OCI-LY7 (cell line): ENCODE measurements around the gene MIB1. TPM values are rescaled to one million over a fixed set of nuclear protein-coding genes. Genes with fewer than 3 reads are reported as not detected.

Experiments used
- BruUV-seq: library from RNA; stranded (reverse); fragments of 400-500 nt; replicated peaks from 2 replicates; lab custom pipeline; 2021; lab: Mats Ljungman, UMichigan
- CTCF ChIA-PET: fragments of 300-600 bp; sonication (Branson Sonifier 250); formaldehyde crosslinking; loops from one replicate; lab custom pipeline; 2022; ENCODE audit warnings: antibody characterized with exemption; ENCODE audit not compliant: unreplicated experiment; lab: Charles Lee
- POLR2A ChIA-PET: fragments of 300-600 bp; sonication (Branson Sonifier 250); formaldehyde crosslinking; loops from one replicate; lab custom pipeline; 2022; ENCODE audit warnings: antibody characterized with exemption; lab: Charles Lee
- DNase-seq: peaks from one replicate; pipeline ENCODE4 v3.0.0-alpha.2; 2015; ENCODE audit warnings: low spot score
- H2AFZ ChIP-seq: fragments of 200-600 bp; sonication (generic), shearing (Covaris generic); 2 replicates; pipeline ENCODE4 v1.6.1; 2014; ENCODE audit warnings: mild to moderate bottlenecking, antibody characterized with exemption, low read length, moderate library complexity
- H3K27ac ChIP-seq: fragments of 200-600 bp; sonication (generic); 2 replicates; pipeline ENCODE4 v1.5.1; 2014; ENCODE audit warnings: mixed run types, low read depth, mild to moderate bottlenecking, moderate library complexity, low read length, inconsistent platforms; ENCODE audit not compliant: poor library complexity, severe bottlenecking
- H3K36me3 ChIP-seq: fragments of 200-600 bp; sonication (generic); 2 replicates; pipeline ENCODE4 v1.6.1; 2014; ENCODE audit warnings: mild to moderate bottlenecking, antibody characterized with exemption, low read length, moderate library complexity, mixed read lengths; ENCODE audit not compliant: insufficient read depth
- H3K4me1 ChIP-seq: fragments of 200-600 bp; sonication (generic); 2 replicates; pipeline ENCODE4 v1.5.1; 2014; ENCODE audit warnings: mild to moderate bottlenecking, low read length; ENCODE audit not compliant: insufficient read depth, poor library complexity, severe bottlenecking
- H3K4me2 ChIP-seq: fragments of 200-600 bp; sonication (generic); 2 replicates; pipeline ENCODE4 v1.6.1; 2014; ENCODE audit warnings: mild to moderate bottlenecking, low read length
- H3K4me3 ChIP-seq: fragments of 200-600 bp; sonication (generic); 2 replicates; pipeline ENCODE4 v1.5.1; 2014; ENCODE audit warnings: mild to moderate bottlenecking, low read depth, low read length; ENCODE audit not compliant: poor library complexity, severe bottlenecking
- H3K79me2 ChIP-seq: fragments of 200-600 bp; sonication (generic); 2 replicates; pipeline ENCODE4 v1.6.1; 2016; ENCODE audit warnings: low read depth, mild to moderate bottlenecking, low read length, moderate library complexity, mixed read lengths; ENCODE audit not compliant: insufficient read depth
- H3K9me2 ChIP-seq: fragments of 200-600 bp; sonication (generic); 2 replicates; pipeline ENCODE4 v1.6.1; 2016; ENCODE audit warnings: mild to moderate bottlenecking, low read length, mixed read lengths; ENCODE audit not compliant: insufficient read depth
- H3K9me3 ChIP-seq: fragments of 200-600 bp; sonication (generic); 2 replicates; pipeline ENCODE4 v1.6.1; 2014; ENCODE audit warnings: mild to moderate bottlenecking, mixed run types, low read length, mixed read lengths
- H4K20me1 ChIP-seq: fragments of 200-600 bp; sonication (generic); 2 replicates; pipeline ENCODE4 v1.6.1; 2014; ENCODE audit warnings: mild to moderate bottlenecking, antibody characterized with exemption, low read length, moderate library complexity, mixed read lengths; ENCODE audit not compliant: insufficient read depth
- EZH2phosphoT487 ChIP-seq: fragments of 200-600 bp; sonication (generic); IDR thresholded peaks from 2 replicates; pipeline ENCODE4 v1.6.1; 2018; ENCODE audit warnings: low read depth, borderline replicate concordance, mild to moderate bottlenecking, mixed run types, antibody characterized with exemption, low read length, moderate library complexity, mixed read lengths
- intact Hi-C: fragments of 100-400 bp; cut with micrococcal nuclease; formaldehyde crosslinking; loops from one replicate; pipeline ENCODE4 v1.10.0; 2022; ENCODE audit not compliant: unreplicated experiment
- total RNA-seq, 2 experiments: library from RNA; depleted of rRNA in 1 of 2; stranded (reverse); fragments of >200 nt in 1 of 2; shearing (Covaris generic) in 1 of 2; gene quantifications; 2 replicates each; pipeline ENCODE4 v1.2.3, GENCODE V29; 2014 to 2022
- TF ChIP-seq, protein P1 (sequence below): fragments of 200-600 bp; sonication (generic); conservative IDR thresholded peaks from 2 replicates; pipeline ENCODE4 v1.5.1; 2014; ENCODE audit warnings: mild to moderate bottlenecking, antibody characterized with exemption, low read length, moderate library complexity, mixed read lengths

MIB1 gene
- total RNA-seq, 2 experiments from 2014 or later: 40.5 to 81.6 TPM

- CTCF ChIA-PET: interaction anchor here (0.7 kb wide), 1 partner anchor 31 kb away, joined by 3 read pairs; no protein-coding TSS in a partner anchor
- intact Hi-C loops: loop anchor here (5.0 kb wide), 1 partner anchor 98 kb away; the partner anchor contains the start of gene ESCO1
- peak; percentile 77 for DNase-seq
- Histone ChIP-seq H3K27ac (peak overlapping the region; percentile 95), H2AFZ (no peak overlapping the region), H3K4me1 (peaks cover 36% of the 10 kb centered on the region), H3K4me3 (peak overlapping the region; percentile 92), H3K36me3 (peaks cover 82% of the 10 kb centered on the region), H3K9me2 (no peaks in the 10 kb centered on the region), H3K79me2 (peaks cover 73% of the 10 kb centered on the region), H3K9me3 (no peaks in the 10 kb centered on the region), H3K4me2 (peak overlapping the region; percentile 94), H4K20me1 (0 out of 2 replicates have a peak, but pooled peaks cover 11% of the 10 kb centered on the region)
- TF ChIP-seq EZH2phosphoT487: no peak
- no TSS peak for BruUV-seq
- POLR2A ChIA-PET: interaction anchor here (0.6 to 5.2 kb wide), 14 partner anchors 8 to 1134 kb away, joined by 3 to 50 read pairs (median 4); partner anchors contain the start of genes ESCO1 and MIB1
Observed at GRCh38 chr18:21700528-21701075, 40.0 kb upstream of the MIB1 start.

DNA sequence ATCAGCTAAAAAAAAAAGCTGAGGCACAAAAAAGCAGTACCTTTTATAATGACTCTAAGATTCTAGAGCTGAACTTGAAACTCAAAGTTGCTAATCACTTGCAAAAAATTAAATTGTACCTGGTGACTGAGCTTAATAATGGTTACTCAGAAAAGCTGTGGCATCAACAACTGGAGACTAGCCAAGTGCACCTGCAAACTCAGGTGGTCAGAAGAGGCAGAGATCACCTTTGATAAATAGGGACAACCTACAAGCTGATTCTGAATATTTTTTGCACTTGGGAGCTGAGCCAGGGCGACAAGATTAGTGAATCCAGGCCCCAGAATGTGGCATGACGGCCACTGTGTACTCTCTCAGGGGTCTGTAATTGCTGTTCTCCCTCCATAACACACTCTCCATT lies 39.0 kb upstream of the MIB1 start:
- CTCF ChIA-PET: interaction anchor here (0.7 kb wide), 1 partner anchor 32 kb away, joined by 3 read pairs; no protein-coding TSS in a partner anchor
- Histone ChIP-seq H3K4me2 (peak overlapping the region; percentile 94), H4K20me1 (0 out of 2 replicates have a peak, but pooled peaks cover 11% of the 10 kb centered on the region), H3K27ac (peak overlapping the region; percentile 95), H3K36me3 (peaks cover 79% of the 10 kb centered on the region), H3K9me3 (no peaks in the 10 kb centered on the region), H2AFZ (no peak overlapping the region), H3K9me2 (no peaks in the 10 kb centered on the region), H3K79me2 (peaks cover 70% of the 10 kb centered on the region), H3K4me3 (peak overlapping the region; percentile 92), H3K4me1 (peaks cover 38% of the 10 kb centered on the region)
- intact Hi-C loops: loop anchor here (2.0 to 5.0 kb wide), 2 partner anchors 17 to 99 kb away; partner anchors contain the start of gene ESCO1
- TF ChIP-seq EZH2phosphoT487: no peak
- TF ChIP-seq, protein P1, sequence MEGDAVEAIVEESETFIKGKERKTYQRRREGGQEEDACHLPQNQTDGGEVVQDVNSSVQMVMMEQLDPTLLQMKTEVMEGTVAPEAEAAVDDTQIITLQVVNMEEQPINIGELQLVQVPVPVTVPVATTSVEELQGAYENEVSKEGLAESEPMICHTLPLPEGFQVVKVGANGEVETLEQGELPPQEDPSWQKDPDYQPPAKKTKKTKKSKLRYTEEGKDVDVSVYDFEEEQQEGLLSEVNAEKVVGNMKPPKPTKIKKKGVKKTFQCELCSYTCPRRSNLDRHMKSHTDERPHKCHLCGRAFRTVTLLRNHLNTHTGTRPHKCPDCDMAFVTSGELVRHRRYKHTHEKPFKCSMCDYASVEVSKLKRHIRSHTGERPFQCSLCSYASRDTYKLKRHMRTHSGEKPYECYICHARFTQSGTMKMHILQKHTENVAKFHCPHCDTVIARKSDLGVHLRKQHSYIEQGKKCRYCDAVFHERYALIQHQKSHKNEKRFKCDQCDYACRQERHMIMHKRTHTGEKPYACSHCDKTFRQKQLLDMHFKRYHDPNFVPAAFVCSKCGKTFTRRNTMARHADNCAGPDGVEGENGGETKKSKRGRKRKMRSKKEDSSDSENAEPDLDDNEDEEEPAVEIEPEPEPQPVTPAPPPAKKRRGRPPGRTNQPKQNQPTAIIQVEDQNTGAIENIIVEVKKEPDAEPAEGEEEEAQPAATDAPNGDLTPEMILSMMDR: no peak
- no TSS peak for BruUV-seq
- DNase-seq: peak; percentile 41
- POLR2A ChIA-PET: interaction anchor here (0.5 to 5.2 kb wide), 11 partner anchors 9 to 1527 kb away, joined by 3 to 50 read pairs (median 4); partner anchors contain the start of genes ESCO1, MIB1 and SNRPD1

GRCh38 chr18:21702602-21703001 lies 38.0 kb upstream of the MIB1 start:
- BruUV-seq: TSS peak; percentile 72
- Histone ChIP-seq H4K20me1 (0 out of 2 replicates have a peak, but pooled peaks cover 10% of the 10 kb centered on the region), H3K79me2 (peaks cover 65% of the 10 kb centered on the region), H3K4me2 (peak overlapping the region; percentile 94), H3K27ac (peak overlapping the region; percentile 95), H3K4me1 (peaks cover 41% of the 10 kb centered on the region), H3K9me2 (no peaks in the 10 kb centered on the region), H3K9me3 (no peaks in the 10 kb centered on the region), H3K4me3 (peak overlapping the region; percentile 92), H3K36me3 (peaks cover 71% of the 10 kb centered on the region), H2AFZ (no peak overlapping the region)
- intact Hi-C loops: loop anchor here (2.0 to 5.0 kb wide), 2 partner anchors 18 to 100 kb away; partner anchors contain the start of gene ESCO1
- no peak for DNase-seq
- TF ChIP-seq, protein P1: no peak
- no peak for TF ChIP-seq EZH2phosphoT487
- ChIA-PET CTCF (no interaction called here), POLR2A (interaction anchor here (0.7 to 5.2 kb wide), 8 partner anchors 21 to 1370 kb away, joined by 3 to 50 read pairs (median 4); partner anchors contain the start of genes ESCO1 and MIB1)
